GM15510 (cell line): ENCODE data around the gene FOS.

Experiments
- POLR2A ChIP-seq: IDR thresholded peaks from 3 replicates; pipeline ENCODE4 v1.6.1; 2011; ENCODE audit warnings: borderline replicate concordance; ENCODE audit not compliant: insufficient read length; ENCODE audit errors: extremely low read depth

The FOS gene

GRCh38 chr14:75295061-75295461 is 16.4 kb downstream of the FOS start:
- no peak for TF ChIP-seq POLR2A

GRCh38 chr14:75295491-75296345 is 17.1 kb downstream of the FOS start:
- TF ChIP-seq POLR2A, result no peak

- TF ChIP-seq POLR2A, result no peak
Observed at GRCh38 chr14:75297411-75298040, 18.9 kb downstream of the FOS start.

GRCh38 chr14:75298187-75298965 is 19.7 kb downstream of the FOS start:
- TF ChIP-seq POLR2A, result no peak

GRCh38 chr14:75299059-75299458 is 20.4 kb downstream of the FOS start:
- no peak for TF ChIP-seq POLR2A

GRCh38 chr14:75299576-75299975 is 20.9 kb downstream of the FOS start:
- no peak for TF ChIP-seq POLR2A

GRCh38 chr14:75301666-75302325 is 23.2 kb downstream of the FOS start:
- TF ChIP-seq POLR2A, result no peak

GRCh38 chr14:75303381-75303789 is 24.8 kb downstream of the FOS start:
- TF ChIP-seq POLR2A, result no peak

- no peak for TF ChIP-seq POLR2A
Observed at GRCh38 chr14:75306927-75307699, 28.5 kb downstream of the FOS start.

GRCh38 chr14:75307700-75308379 is 29.2 kb downstream of the FOS start:
- TF ChIP-seq POLR2A, result no peak

GRCh38 chr14:75310295-75311111 is 31.9 kb downstream of the FOS start:
- TF ChIP-seq POLR2A, result no peak

- TF ChIP-seq POLR2A, result no peak
Observed at GRCh38 chr14:75311356-75311755, 32.7 kb downstream of the FOS start.

- TF ChIP-seq POLR2A, result no peak
Observed at GRCh38 chr14:75312341-75312740, 33.7 kb downstream of the FOS start.
